SJCRH30 (cell line): ENCODE data around the gene PCDHB3. TPM values are rescaled to one million over a fixed set of nuclear protein-coding genes. Genes with fewer than 3 reads are reported as not detected.

Source experiments
- total RNA-seq: library from RNA; depleted of rRNA; stranded (reverse); fragments of >200 nt; shearing (Covaris generic); gene quantifications from 2 replicates; pipeline ENCODE4 v1.2.3, GENCODE V29; 2014; rRNA removed

The PCDHB3 gene
- total RNA-seq, 1 experiment from 2014 or later = 1.6 TPM

Other genes starting within 250 kb of the PCDHB3 start
- gene PCDHA10, start 244.6 kb upstream of the PCDHB3 start, total RNA-seq = 0.05 and 0.16 TPM in 2 replicates
- not detected in 2 replicates for gene PCDHA11, start 231.5 kb upstream of the PCDHB3 start, total RNA-seq
- not detected in 2 replicates for gene PCDHA12, start 225.2 kb upstream of the PCDHB3 start, total RNA-seq
- gene PCDHA13, start 218.3 kb upstream of the PCDHB3 start, total RNA-seq = 0.05 TPM in 1 of 2 replicates, not detected in the other
- not detected in 2 replicates for gene PCDHAC1, start 174.2 kb upstream of the PCDHB3 start, total RNA-seq
- 0.08 TPM in 1 of 2 replicates, not detected in the other for gene PCDHAC2, start 134.0 kb upstream of the PCDHB3 start, total RNA-seq
- gene PCDHB1, start 49.1 kb upstream of the PCDHB3 start, total RNA-seq = not detected in 2 replicates
- 24.4 and 24.6 TPM in 2 replicates for gene PCDHB2, start 5.9 kb upstream of the PCDHB3 start, total RNA-seq
- gene PCDHB4, start 21.3 kb downstream of the PCDHB3 start, total RNA-seq = 0.25 and 0.42 TPM in 2 replicates
- 20.4 and 23.8 TPM in 2 replicates for gene PCDHB5, start 34.7 kb downstream of the PCDHB3 start, total RNA-seq
- gene PCDHB6, start 49.6 kb downstream of the PCDHB3 start, total RNA-seq = 0.15 and 0.26 TPM in 2 replicates
- 1.1 and 1.3 TPM in 2 replicates for gene PCDHB7, start 72.2 kb downstream of the PCDHB3 start, total RNA-seq
- 17.8 and 18.6 TPM in 2 replicates for gene PCDHB8, start 77.3 kb downstream of the PCDHB3 start, total RNA-seq
- 5.6 and 6.8 TPM in 2 replicates for gene PCDHB16, start 81.9 kb downstream of the PCDHB3 start, total RNA-seq
- 4.9 and 5.1 TPM in 2 replicates for gene PCDHB9, start 86.7 kb downstream of the PCDHB3 start, total RNA-seq
- 9.7 and 9.8 TPM in 2 replicates for gene PCDHB10, start 91.9 kb downstream of the PCDHB3 start, total RNA-seq
- 8.9 and 9.8 TPM in 2 replicates for gene PCDHB11, start 99.2 kb downstream of the PCDHB3 start, total RNA-seq
- 4.5 and 4.7 TPM in 2 replicates for gene PCDHB12, start 108.2 kb downstream of the PCDHB3 start, total RNA-seq
- 3.0 and 3.2 TPM in 2 replicates for gene PCDHB13, start 113.4 kb downstream of the PCDHB3 start, total RNA-seq
- 10.9 and 11.2 TPM in 2 replicates for gene PCDHB14, start 122.9 kb downstream of the PCDHB3 start, total RNA-seq
- 0.86 and 0.91 TPM in 2 replicates for gene PCDHB15, start 144.9 kb downstream of the PCDHB3 start, total RNA-seq
- gene SLC25A2, start 203.6 kb downstream of the PCDHB3 start, total RNA-seq = 0.08 TPM in 1 of 2 replicates, not detected in the other
- 115 and 130 TPM in 2 replicates for gene TAF7, start 220.3 kb downstream of the PCDHB3 start, total RNA-seq
- gene PCDHGA1, start 230.0 kb downstream of the PCDHB3 start, total RNA-seq = 3.5 and 3.6 TPM in 2 replicates
- gene PCDHGA2, start 238.3 kb downstream of the PCDHB3 start, total RNA-seq = 0.71 and 1.0 TPM in 2 replicates
- 0.56 and 0.67 TPM in 2 replicates for gene PCDHGA3, start 243.4 kb downstream of the PCDHB3 start, total RNA-seq
- gene PCDHGB1, start 249.6 kb downstream of the PCDHB3 start, total RNA-seq = 21.1 and 23.4 TPM in 2 replicates